DOHH2 (cell line): ENCODE data around the gene HSPA1L.

ENCODE experiments used
- H3F3A ChIP-seq: fragments of 200-600 bp; sonication (generic), shearing (Covaris generic); 2 replicates; pipeline ENCODE4 v1.6.0; 2016; ENCODE audit warnings: antibody characterized with exemption, mild to moderate bottlenecking; ENCODE audit not compliant: control insufficient read depth, insufficient read depth
- H3K27ac ChIP-seq: fragments of 200-600 bp; sonication (generic); 2 replicates; pipeline ENCODE4 v1.5.1; 2014; ENCODE audit warnings: low read depth, mild to moderate bottlenecking, low read length, moderate library complexity
- H3K27me3 ChIP-seq: fragments of 200-600 bp; sonication (generic); 2 replicates; pipeline ENCODE4 v1.6.1; 2014; ENCODE audit warnings: mild to moderate bottlenecking, low read length, mixed read lengths; ENCODE audit not compliant: control insufficient read depth
- H3K36me3 ChIP-seq: fragments of 200-600 bp; sonication (generic); 2 replicates; pipeline ENCODE4 v1.6.1; 2014; ENCODE audit warnings: mild to moderate bottlenecking, low read length, moderate library complexity, mixed read lengths; ENCODE audit not compliant: control insufficient read depth
- H3K4me1 ChIP-seq: fragments of 200-600 bp; sonication (generic); 2 replicates; pipeline ENCODE4 v1.6.1; 2014; ENCODE audit warnings: mild to moderate bottlenecking, low read length, mixed read lengths; ENCODE audit not compliant: control insufficient read depth
- H3K4me2 ChIP-seq: fragments of 200-600 bp; sonication (generic); 2 replicates; pipeline ENCODE4 v1.6.0; 2014; ENCODE audit warnings: mild to moderate bottlenecking, low read length, moderate library complexity
- H3K4me3 ChIP-seq: fragments of 200-600 bp; sonication (generic); 2 replicates; pipeline ENCODE4 v1.5.1; 2014; ENCODE audit warnings: mild to moderate bottlenecking, low read length, mixed read lengths
- H3K79me2 ChIP-seq: fragments of 200-600 bp; sonication (generic); 2 replicates; pipeline ENCODE4 v1.6.1; 2014; ENCODE audit warnings: mild to moderate bottlenecking, low read length, mixed read lengths; ENCODE audit not compliant: control insufficient read depth
- H3K9me2 ChIP-seq: fragments of 200-600 bp; sonication (generic); replicated peaks from 2 replicates; pipeline ENCODE4 v1.6.1; 2014; ENCODE audit warnings: mild to moderate bottlenecking, low read length, mixed read lengths; ENCODE audit not compliant: control insufficient read depth
- H3K9me3 ChIP-seq: fragments of 200-600 bp; sonication (generic); 2 replicates; pipeline ENCODE4 v1.6.1; 2014; ENCODE audit warnings: antibody characterized with exemption, low read length, mixed read lengths; ENCODE audit not compliant: control insufficient read depth, insufficient read depth
- H4K20me1 ChIP-seq: fragments of 200-600 bp; sonication (generic); 2 replicates; pipeline ENCODE4 v1.6.0; 2014; ENCODE audit warnings: low read depth, mild to moderate bottlenecking, antibody characterized with exemption, low read length, moderate library complexity; ENCODE audit not compliant: control insufficient read depth, insufficient read depth
- CTCF ChIP-seq: fragments of 200-600 bp; sonication (generic); IDR thresholded peaks from one replicate; pipeline ENCODE4 v1.5.1; 2014; ENCODE audit warnings: antibody characterized with exemption, mild to moderate bottlenecking, low read depth, low read length; ENCODE audit not compliant: poor library complexity, severe bottlenecking
- EZH2phosphoT487 ChIP-seq: fragments of 200-600 bp; sonication (generic); IDR thresholded peaks from 2 replicates; pipeline ENCODE4 v1.6.1; 2017; ENCODE audit warnings: borderline replicate concordance, mild to moderate bottlenecking, antibody characterized with exemption, low read length, moderate library complexity, mixed read lengths

Gene HSPA1L

GRCh38 chr6:31862344-31863235 lies 47.5 kb upstream of the HSPA1L start, which contains the start of gene NEU1:
Gene NEU1, minus strand, starts transcription at chr6:31862821. Its CDS starts 45 bp downstream, at chr6:31862776.
- no peaks in the 10 kb centered on the region for H3K27me3 ChIP-seq
- H3K27ac ChIP-seq: peak within 1 kb of the TSS; percentile 85
- peaks cover 6% of the 10 kb centered on the region; the same call in 1 of the 2 replicates for H3F3A ChIP-seq
- no peaks in the 10 kb centered on the region for H4K20me1 ChIP-seq
- H3K4me1 ChIP-seq: peaks cover 19% of the 10 kb centered on the region
- peak within 1 kb of the TSS; percentile 83 for H3K4me2 ChIP-seq
- TF ChIP-seq CTCF (no peak), EZH2phosphoT487 (no peak)
- peak within 1 kb of the TSS; percentile 93 for H3K4me3 ChIP-seq
- H3K9me3 ChIP-seq: no peaks in the 10 kb centered on the region
- H3K9me2 ChIP-seq: no peaks in the 10 kb centered on the region
- H3K79me2 ChIP-seq: 0 out of 2 replicates have a peak, but pooled peaks cover 8% of the 10 kb centered on the region
- peaks cover 5% of the 10 kb centered on the region; the same call in 1 of the 2 replicates for H3K36me3 ChIP-seq

GRCh38 chr6:31861919-31862343 lies 46.8 kb upstream of the HSPA1L start:
- Histone ChIP-seq H3K9me2 (no peaks in the 10 kb centered on the region), H3K9me3 (no peaks in the 10 kb centered on the region), H3K27ac (no peak overlapping the region), H3K27me3 (no peaks in the 10 kb centered on the region), H3K4me1 (peaks cover 19% of the 10 kb centered on the region), H3K4me2 (peak overlapping the region; percentile 83), H3K4me3 (peak overlapping the region; percentile 84), H3F3A (peaks cover 9% of the 10 kb centered on the region; the same call in 1 of the 2 replicates), H3K36me3 (peaks cover 5% of the 10 kb centered on the region; the same call in 1 of the 2 replicates), H3K79me2 (0 out of 2 replicates have a peak, but pooled peaks cover 8% of the 10 kb centered on the region), H4K20me1 (no peaks in the 10 kb centered on the region)
- no peak for TF ChIP-seq EZH2phosphoT487
- no peak for TF ChIP-seq CTCF

- Histone ChIP-seq H3K4me2 (no peak overlapping the region), H3K4me3 (no peak overlapping the region), H3K9me3 (no peaks in the 10 kb centered on the region), H3K9me2 (no peaks in the 10 kb centered on the region), H3F3A (peaks cover 9% of the 10 kb centered on the region; the same call in 1 of the 2 replicates), H3K27me3 (no peaks in the 10 kb centered on the region), H3K36me3 (peaks cover 5% of the 10 kb centered on the region; the same call in 1 of the 2 replicates), H3K27ac (no peak overlapping the region), H3K4me1 (peaks cover 19% of the 10 kb centered on the region), H3K79me2 (0 out of 2 replicates have a peak, but pooled peaks cover 8% of the 10 kb centered on the region), H4K20me1 (no peaks in the 10 kb centered on the region)
- TF ChIP-seq EZH2phosphoT487 (no peak), CTCF (no peak)
Measured at GRCh38 chr6:31861150-31861549, 46.1 kb upstream of the HSPA1L start.
